ENCODE data around the gene MTA3.

The MTA3 gene

DNA sequence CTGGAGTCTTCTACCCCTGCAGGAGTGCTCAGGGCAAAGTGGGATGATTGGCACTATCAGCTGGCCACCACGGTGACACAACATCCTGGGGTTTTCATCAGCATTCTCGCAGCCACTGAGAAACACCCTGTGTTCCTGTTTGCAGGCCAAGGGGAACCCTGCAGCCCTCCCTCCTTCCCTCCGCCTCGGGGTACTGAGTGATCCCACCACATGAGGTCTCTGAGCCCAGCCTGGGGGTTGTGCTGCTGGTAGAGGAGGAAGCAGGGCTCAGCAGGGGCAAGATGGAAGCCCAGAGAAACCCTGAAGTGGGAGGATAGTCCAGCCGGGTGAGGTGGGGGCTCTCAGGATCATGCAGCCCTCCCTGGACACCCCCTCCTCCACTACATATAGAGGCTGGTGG is 195.7 kb downstream of the MTA3 start, which contains the start of gene OXER1:
Gene OXER1 (minus strand): TSS at position 40 of the 400 bp plus-strand sequence. CDS start 73 bp downstream, outside the sequence.
- TF ChIP-seq NFIC (IDR thresholded peaks at IDR 0.05): no peak
- TF ChIP-seq TEAD4 (IDR thresholded peaks at IDR 0.05): no peak
- TF ChIP-seq, protein P1, sequence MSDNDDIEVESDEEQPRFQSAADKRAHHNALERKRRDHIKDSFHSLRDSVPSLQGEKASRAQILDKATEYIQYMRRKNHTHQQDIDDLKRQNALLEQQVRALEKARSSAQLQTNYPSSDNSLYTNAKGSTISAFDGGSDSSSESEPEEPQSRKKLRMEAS (IDR thresholded peaks at IDR 0.05): no peak
- TF ChIP-seq EGR1 (IDR thresholded peaks at IDR 0.05): no peak
- no peak for TF ChIP-seq ZBTB7A (IDR thresholded peaks at IDR 0.05; ENCODE audit: low read depth)
- no peak for TF ChIP-seq RAD21 (IDR thresholded peaks at IDR 0.05; ENCODE audit: low read depth)
- TF ChIP-seq, protein P2, sequence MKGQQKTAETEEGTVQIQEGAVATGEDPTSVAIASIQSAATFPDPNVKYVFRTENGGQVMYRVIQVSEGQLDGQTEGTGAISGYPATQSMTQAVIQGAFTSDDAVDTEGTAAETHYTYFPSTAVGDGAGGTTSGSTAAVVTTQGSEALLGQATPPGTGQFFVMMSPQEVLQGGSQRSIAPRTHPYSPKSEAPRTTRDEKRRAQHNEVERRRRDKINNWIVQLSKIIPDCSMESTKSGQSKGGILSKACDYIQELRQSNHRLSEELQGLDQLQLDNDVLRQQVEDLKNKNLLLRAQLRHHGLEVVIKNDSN (IDR thresholded peaks at IDR 0.05): no peak
- no peak for TF ChIP-seq TCF12 (IDR thresholded peaks at IDR 0.05; ENCODE audit: low read depth)
- TF ChIP-seq YY1 (IDR thresholded peaks at IDR 0.05; ENCODE audit: low read depth): no peak
- TF ChIP-seq TAF1 (IDR thresholded peaks at IDR 0.05; ENCODE audit: low read depth): no peak
- no peak for TF ChIP-seq CEBPB (IDR thresholded peaks at IDR 0.05)
- no peak for TF ChIP-seq EP300 (IDR thresholded peaks at IDR 0.05; ENCODE audit: borderline replicate concordance)
- TF ChIP-seq CREB1 (IDR thresholded peaks at IDR 0.05; ENCODE audit: low read depth): no peak
- no peak for TF ChIP-seq FOXM1 (IDR thresholded peaks at IDR 0.05; ENCODE audit: borderline replicate concordance, low read depth)
- TF ChIP-seq, protein P3, sequence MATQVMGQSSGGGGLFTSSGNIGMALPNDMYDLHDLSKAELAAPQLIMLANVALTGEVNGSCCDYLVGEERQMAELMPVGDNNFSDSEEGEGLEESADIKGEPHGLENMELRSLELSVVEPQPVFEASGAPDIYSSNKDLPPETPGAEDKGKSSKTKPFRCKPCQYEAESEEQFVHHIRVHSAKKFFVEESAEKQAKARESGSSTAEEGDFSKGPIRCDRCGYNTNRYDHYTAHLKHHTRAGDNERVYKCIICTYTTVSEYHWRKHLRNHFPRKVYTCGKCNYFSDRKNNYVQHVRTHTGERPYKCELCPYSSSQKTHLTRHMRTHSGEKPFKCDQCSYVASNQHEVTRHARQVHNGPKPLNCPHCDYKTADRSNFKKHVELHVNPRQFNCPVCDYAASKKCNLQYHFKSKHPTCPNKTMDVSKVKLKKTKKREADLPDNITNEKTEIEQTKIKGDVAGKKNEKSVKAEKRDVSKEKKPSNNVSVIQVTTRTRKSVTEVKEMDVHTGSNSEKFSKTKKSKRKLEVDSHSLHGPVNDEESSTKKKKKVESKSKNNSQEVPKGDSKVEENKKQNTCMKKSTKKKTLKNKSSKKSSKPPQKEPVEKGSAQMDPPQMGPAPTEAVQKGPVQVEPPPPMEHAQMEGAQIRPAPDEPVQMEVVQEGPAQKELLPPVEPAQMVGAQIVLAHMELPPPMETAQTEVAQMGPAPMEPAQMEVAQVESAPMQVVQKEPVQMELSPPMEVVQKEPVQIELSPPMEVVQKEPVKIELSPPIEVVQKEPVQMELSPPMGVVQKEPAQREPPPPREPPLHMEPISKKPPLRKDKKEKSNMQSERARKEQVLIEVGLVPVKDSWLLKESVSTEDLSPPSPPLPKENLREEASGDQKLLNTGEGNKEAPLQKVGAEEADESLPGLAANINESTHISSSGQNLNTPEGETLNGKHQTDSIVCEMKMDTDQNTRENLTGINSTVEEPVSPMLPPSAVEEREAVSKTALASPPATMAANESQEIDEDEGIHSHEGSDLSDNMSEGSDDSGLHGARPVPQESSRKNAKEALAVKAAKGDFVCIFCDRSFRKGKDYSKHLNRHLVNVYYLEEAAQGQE (IDR thresholded peaks at IDR 0.05; ENCODE audit: low read depth): no peak

DNA sequence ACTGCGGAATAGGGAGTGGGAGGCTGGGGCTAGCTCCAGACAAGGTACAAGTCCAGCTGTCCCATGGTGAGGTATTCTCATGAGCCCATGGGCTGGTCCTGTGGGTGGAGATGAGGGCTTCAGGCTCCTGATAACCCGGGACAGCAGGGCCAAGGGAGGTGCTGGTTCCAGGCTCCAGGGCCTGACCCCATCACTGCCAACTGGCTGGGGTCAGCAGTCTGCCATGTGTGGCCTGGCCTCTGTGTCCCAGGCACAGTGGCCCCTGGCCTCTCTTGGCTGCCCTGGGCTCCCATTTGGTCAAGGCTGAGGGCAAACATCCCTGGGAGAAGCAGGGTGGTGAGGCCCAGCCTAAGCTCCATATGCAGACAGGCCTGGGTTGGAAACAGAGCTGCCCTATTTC is 196.5 kb downstream of the MTA3 start:
- TF ChIP-seq CREB1 (IDR thresholded peaks at IDR 0.05; ENCODE audit: low read depth) (no peak), CEBPB (IDR thresholded peaks at IDR 0.05) (no peak), TAF1 (IDR thresholded peaks at IDR 0.05; ENCODE audit: low read depth) (no peak), RAD21 (IDR thresholded peaks at IDR 0.05; ENCODE audit: low read depth) (no peak), TCF12 (IDR thresholded peaks at IDR 0.05; ENCODE audit: low read depth) (no peak), ZBTB7A (IDR thresholded peaks at IDR 0.05; ENCODE audit: low read depth) (no peak), YY1 (IDR thresholded peaks at IDR 0.05; ENCODE audit: low read depth) (no peak)
- TF ChIP-seq, protein P2 (IDR thresholded peaks at IDR 0.05): no peak

DNA sequence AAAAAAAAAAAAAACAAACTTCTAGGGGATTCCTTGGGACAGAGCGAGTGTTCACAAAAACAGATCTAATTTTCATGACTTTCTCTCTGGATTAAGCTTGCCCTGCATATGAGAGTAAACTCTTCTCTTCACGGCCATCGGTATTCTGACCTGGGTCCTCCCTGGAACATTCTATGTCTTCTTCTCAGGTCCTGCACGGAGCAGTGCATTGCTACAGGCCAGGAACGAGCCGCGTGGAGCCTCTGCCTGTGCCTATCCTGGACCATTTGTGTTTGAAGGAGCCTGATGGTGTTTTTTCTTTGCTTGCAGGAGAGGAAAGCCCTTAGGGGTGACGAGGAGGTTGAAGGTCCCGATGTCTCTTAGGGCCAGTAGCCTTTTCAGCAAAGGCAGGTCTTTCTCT is 197.3 kb downstream of the MTA3 start:
- TF ChIP-seq, protein P1 (IDR thresholded peaks at IDR 0.05): no peak
- TF ChIP-seq TCF12 (IDR thresholded peaks at IDR 0.05; ENCODE audit: low read depth) (no peak), TAF1 (IDR thresholded peaks at IDR 0.05; ENCODE audit: low read depth) (no peak), TEAD4 (IDR thresholded peaks at IDR 0.05) (no peak), ZBTB7A (IDR thresholded peaks at IDR 0.05; ENCODE audit: low read depth) (no peak)

DNA sequence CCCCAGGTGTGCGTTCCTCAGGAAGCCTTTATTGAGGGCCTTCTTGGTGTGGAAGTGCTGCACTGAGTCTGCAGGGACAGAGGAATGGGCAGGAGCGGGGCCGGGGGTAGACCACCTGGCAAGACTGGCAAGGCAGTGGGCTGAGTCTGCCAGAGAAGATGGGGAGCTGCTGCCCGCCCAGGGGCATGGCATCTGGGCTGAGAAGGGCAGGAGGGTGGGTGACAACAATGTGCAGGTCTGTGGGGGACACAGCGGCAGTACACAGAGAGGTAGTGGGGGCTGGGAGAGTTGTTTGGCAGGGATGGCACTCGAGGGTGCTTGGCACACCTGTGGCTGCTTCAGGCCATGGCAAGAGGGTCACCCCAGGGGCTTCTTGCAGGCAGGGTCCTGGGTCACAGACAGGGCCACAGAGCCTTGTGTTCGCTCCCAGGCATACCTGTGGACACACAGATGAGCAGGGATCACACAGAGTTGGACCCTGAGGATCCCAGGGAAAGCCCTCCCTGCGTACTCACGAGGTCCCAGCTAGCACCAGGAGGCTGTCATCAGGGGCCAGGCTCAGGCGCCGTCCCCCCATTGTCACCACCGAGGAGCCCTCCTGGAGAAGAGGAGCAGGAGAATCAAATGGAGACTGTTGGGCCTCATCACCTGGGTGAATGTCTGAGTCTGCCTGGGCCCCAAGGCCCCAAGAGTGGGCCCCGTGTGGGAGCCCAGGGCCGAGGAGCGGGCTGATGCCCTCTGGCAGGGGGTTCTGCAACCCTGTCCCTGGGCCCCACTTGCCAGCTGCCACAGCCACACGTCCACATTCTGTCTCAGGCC is 198.9 kb downstream of the MTA3 start:
- TF ChIP-seq, protein P3 (IDR thresholded peaks at IDR 0.05; ENCODE audit: low read depth): no peak
- TF ChIP-seq CREB1 (IDR thresholded peaks at IDR 0.05; ENCODE audit: low read depth) (no peak), TEAD4 (IDR thresholded peaks at IDR 0.05) (no peak), YY1 (IDR thresholded peaks at IDR 0.05; ENCODE audit: low read depth) (no peak), EP300 (IDR thresholded peaks at IDR 0.05; ENCODE audit: borderline replicate concordance) (no peak), TAF1 (IDR thresholded peaks at IDR 0.05; ENCODE audit: low read depth) (no peak), CEBPB (IDR thresholded peaks at IDR 0.05) (no peak), EGR1 (IDR thresholded peaks at IDR 0.05) (no peak), TCF12 (IDR thresholded peaks at IDR 0.05; ENCODE audit: low read depth) (no peak), ZBTB7A (IDR thresholded peaks at IDR 0.05; ENCODE audit: low read depth) (no peak), RAD21 (IDR thresholded peaks at IDR 0.05; ENCODE audit: low read depth) (no peak), NFIC (IDR thresholded peaks at IDR 0.05) (no peak), FOXM1 (IDR thresholded peaks at IDR 0.05; ENCODE audit: borderline replicate concordance, low read depth) (no peak)
- TF ChIP-seq, protein P1 (IDR thresholded peaks at IDR 0.05): no peak
- TF ChIP-seq, protein P2 (IDR thresholded peaks at IDR 0.05): no peak
